Measurements from ENCODE around the gene ADARB2.

DNA sequence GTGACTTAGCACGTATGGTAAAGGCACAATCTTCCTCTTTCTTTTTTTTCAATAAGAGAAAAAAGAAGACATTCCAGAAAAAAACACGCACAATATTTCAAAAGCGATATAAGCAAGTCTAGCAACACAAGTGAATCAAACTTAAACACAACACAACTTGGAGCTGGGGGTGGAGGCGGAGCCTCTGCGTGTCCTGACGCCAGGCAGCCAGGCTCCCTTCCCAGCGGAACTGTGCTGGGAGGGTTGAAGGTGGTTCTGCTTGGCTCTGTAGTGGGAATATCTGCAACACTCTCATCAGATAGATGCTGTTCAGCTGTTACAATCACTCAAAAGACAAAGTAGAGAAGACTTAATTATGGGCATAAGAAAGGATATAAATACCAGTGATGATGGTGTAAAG, 469.8 kb downstream of the ADARB2 start:
- no peak for TF ChIP-seq POLR2A (IDR thresholded peaks at IDR 0.05)
- TF ChIP-seq, protein P1, sequence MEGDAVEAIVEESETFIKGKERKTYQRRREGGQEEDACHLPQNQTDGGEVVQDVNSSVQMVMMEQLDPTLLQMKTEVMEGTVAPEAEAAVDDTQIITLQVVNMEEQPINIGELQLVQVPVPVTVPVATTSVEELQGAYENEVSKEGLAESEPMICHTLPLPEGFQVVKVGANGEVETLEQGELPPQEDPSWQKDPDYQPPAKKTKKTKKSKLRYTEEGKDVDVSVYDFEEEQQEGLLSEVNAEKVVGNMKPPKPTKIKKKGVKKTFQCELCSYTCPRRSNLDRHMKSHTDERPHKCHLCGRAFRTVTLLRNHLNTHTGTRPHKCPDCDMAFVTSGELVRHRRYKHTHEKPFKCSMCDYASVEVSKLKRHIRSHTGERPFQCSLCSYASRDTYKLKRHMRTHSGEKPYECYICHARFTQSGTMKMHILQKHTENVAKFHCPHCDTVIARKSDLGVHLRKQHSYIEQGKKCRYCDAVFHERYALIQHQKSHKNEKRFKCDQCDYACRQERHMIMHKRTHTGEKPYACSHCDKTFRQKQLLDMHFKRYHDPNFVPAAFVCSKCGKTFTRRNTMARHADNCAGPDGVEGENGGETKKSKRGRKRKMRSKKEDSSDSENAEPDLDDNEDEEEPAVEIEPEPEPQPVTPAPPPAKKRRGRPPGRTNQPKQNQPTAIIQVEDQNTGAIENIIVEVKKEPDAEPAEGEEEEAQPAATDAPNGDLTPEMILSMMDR (IDR thresholded peaks at IDR 0.05): no peak

Data from testis (tissue), 2 donors.